ENCODE data around the gene LCORL. TPM values are rescaled to one million over a fixed set of nuclear protein-coding genes. Genes with fewer than 3 reads are reported as not detected.

The LCORL gene
- total and polyA plus RNA-seq, 9 of the 15 experiments (the other 6 are each of a cell fraction or from before 2014, with no cell fraction given): 3.1 to 24.5 (median 11.1) TPM

DNA sequence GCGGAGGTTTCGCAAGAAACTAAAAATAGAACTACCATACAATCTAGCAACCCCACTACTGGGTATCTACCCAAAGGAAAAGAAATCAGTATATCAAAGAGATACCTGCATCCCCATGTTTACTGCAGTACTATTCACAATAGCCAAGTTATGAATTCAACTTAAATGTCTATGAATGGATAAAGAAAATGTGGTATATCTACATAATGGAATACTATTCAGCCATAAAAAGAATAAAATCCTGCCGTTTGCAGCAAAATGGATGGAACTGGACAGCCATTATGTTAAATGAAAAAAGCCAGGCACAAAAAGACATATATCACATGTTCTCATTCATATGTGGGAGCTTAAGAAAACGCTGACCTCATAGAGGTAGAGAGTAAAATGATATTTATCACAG lies 65.3 kb downstream of the LCORL start (continued):
- TF ChIP-seq, protein P1, sequence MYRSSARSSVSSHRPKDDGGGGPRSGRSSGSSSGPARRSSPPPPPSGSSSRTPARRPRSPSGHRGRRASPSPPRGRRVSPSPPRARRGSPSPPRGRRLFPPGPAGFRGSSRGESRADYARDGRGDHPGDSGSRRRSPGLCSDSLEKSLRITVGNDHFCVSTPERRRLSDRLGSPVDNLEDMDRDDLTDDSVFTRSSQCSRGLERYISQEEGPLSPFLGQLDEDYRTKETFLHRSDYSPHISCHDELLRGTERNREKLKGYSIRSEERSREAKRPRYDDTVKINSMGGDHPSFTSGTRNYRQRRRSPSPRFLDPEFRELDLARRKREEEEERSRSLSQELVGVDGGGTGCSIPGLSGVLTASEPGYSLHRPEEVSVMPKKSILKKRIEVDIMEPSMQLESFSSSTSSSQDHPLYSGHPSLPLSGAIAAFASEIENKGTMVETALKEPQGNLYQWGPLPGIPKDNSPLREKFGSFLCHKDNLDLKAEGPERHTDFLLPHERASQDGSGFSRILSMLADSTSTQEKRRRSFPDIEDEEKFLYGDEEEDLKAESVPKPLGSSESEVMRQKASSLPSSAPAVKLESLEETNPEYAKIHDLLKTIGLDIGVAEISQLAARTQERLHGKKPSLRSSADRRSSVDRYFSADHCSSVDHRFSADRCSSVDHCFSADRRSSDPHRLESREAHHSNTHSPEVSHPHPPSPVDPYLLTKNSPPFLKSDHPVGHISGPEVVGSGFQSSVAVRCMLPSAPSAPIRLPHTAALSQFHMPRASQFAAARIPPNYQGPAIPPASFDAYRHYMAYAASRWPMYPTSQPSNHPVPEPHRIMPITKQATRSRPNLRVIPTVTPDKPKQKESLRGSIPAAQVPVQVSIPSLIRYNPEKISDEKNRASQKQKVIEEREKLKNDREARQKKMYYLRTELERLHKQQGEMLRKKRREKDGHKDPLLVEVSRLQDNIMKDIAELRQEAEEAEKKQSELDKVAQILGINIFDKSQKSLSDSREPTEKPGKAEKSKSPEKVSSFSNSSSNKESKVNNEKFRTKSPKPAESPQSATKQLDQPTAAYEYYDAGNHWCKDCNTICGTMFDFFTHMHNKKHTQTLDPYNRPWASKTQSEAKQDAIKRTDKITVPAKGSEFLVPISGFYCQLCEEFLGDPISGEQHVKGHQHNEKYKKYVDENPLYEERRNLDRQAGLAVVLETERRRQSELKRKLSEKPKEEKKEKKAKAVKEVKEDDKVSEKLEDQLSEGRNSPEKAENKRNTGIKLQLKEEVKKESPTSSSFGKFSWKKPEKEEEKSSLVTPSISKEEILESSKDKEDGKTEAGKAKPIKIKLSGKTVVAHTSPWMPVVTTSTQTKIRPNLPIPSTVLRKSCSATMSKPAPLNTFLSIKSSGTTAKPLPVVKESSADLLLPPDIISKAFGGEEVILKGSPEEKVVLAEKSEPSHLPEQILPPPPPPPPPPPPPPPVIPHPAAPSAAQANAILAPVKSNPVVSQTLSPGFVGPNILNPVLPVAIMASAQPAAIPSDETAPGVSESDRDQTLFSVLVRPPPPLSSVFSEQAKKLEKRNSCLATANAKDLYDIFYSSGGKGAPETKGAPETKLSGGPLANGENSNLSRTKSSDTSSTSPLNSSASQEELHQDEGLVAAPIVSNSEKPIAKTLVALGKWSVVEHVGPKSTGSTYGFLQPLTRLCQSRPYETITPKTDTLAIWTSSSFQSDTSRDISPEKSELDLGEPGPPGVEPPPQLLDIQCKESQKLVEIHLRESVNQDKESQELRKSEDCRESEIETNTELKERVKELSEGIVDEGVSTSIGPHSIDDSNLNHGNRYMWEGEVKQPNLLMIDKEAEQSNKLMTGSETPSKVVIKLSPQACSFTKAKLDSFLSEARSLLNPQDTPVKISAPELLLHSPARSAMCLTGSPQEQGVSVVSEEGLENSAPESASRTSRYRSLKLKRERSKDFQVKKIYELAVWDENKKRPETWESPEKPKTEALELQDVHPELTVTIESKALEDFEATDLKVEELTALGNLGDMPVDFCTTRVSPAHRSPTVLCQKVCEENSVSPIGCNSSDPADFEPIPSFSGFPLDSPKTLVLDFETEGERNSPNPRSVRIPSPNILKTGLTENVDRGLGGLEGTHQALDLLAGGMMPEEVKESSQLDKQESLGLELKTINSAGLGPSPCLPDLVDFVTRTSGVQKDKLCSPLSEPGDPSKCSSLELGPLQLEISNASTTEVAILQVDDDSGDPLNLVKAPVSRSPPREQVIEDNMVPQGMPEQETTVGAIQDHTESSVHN (IDR thresholded peaks at IDR 0.05; ENCODE audit: borderline replicate concordance in 1 of 2, low read depth in 1 of 2): no peak
- no peak for TF ChIP-seq SNRNP70 (optimal IDR thresholded peaks at IDR 0.05; ENCODE audit: low read depth, low read length)
- TF ChIP-seq ZBTB7A (IDR thresholded peaks at IDR 0.05; ENCODE audit: borderline replicate concordance, control insufficient read depth, low read depth, low read length): no peak
- no peak for TF ChIP-seq CC2D1A (IDR thresholded peaks at IDR 0.05)
- TF ChIP-seq, protein P2, sequence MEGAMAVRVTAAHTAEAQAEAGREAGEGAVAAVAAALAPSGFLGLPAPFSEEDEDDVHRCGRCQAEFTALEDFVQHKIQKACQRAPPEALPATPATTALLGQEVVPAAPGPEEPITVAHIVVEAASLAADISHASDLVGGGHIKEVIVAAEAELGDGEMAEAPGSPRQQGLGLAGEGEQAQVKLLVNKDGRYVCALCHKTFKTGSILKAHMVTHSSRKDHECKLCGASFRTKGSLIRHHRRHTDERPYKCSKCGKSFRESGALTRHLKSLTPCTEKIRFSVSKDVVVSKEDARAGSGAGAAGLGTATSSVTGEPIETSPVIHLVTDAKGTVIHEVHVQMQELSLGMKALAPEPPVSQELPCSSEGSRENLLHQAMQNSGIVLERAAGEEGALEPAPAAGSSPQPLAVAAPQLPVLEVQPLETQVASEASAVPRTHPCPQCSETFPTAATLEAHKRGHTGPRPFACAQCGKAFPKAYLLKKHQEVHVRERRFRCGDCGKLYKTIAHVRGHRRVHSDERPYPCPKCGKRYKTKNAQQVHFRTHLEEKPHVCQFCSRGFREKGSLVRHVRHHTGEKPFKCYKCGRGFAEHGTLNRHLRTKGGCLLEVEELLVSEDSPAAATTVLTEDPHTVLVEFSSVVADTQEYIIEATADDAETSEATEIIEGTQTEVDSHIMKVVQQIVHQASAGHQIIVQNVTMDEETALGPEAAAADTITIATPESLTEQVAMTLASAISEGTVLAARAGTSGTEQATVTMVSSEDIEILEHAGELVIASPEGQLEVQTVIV (CRISPR knock-in tag; IDR thresholded peaks at IDR 0.05; ENCODE audit: borderline replicate concordance): no peak
- TF ChIP-seq ILF3 (IDR thresholded peaks at IDR 0.05; ENCODE audit: borderline replicate concordance): no peak
- TF ChIP-seq, protein P3, sequence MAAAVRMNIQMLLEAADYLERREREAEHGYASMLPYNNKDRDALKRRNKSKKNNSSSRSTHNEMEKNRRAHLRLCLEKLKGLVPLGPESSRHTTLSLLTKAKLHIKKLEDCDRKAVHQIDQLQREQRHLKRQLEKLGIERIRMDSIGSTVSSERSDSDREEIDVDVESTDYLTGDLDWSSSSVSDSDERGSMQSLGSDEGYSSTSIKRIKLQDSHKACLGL (CRISPR knock-in tag; IDR thresholded peaks at IDR 0.05; ENCODE audit: borderline replicate concordance, poor library complexity, severe bottlenecking): no peak
- TF ChIP-seq MYBL2 (IDR thresholded peaks at IDR 0.05; ENCODE audit: low read depth): no peak
- no peak for TF ChIP-seq MYBL2 (CRISPR knock-in tag; IDR thresholded peaks at IDR 0.05; ENCODE audit: borderline replicate concordance)
- no peak for TF ChIP-seq PHTF2 (CRISPR knock-in tag; IDR thresholded peaks at IDR 0.05)
- TF ChIP-seq, protein P4, sequence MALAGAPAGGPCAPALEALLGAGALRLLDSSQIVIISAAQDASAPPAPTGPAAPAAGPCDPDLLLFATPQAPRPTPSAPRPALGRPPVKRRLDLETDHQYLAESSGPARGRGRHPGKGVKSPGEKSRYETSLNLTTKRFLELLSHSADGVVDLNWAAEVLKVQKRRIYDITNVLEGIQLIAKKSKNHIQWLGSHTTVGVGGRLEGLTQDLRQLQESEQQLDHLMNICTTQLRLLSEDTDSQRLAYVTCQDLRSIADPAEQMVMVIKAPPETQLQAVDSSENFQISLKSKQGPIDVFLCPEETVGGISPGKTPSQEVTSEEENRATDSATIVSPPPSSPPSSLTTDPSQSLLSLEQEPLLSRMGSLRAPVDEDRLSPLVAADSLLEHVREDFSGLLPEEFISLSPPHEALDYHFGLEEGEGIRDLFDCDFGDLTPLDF (CRISPR knock-in tag; IDR thresholded peaks at IDR 0.05): no peak

Data from K562 (cell line).